Measurements from ENCODE around the gene TRPT1. TPM values are rescaled to one million over a fixed set of nuclear protein-coding genes. Genes with fewer than 3 reads are reported as not detected.
A peak's percentile ranks its signal among the peaks of the same experiment; 100 is the strongest.

Gene TRPT1
- total RNA-seq, 1 donor from 2014 or later = 47.4 TPM

DNA sequence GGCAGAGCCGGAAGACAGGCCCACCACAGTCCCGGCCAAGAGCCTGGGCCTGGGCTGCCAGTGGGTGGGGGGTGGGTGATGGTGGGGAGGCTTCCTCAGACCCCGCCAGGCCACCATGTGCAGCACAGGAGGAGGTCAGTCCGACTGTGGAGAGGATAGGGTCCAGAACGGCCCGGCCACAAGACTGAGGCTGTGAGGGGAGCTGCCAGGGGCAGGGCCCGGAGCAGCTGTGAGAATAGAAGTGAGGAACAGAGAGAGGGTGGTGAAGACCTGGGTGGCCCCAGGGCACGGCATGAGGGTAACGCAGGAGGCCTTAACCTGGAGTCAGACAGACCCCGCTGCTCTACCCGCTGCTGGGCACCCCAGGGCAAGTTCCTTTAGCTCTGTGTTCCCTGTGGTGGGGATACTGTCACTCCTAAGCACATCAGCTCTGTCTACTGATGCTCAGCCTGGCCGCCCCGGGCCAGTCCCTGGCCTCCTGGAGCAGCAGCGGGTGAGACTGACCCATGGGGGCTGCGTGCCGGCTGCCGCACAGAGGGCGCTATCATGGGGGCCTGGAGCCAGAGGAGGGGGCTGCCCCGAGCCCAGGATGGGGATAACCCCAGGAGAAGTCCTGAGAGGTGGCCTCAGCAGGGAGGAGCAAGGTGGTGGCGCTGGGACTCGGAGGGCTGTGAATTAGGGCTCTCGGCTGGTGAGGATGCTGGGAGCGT is 17.7 kb downstream of the TRPT1 start:
- no peak for DNase-seq (ENCODE audit: low spot score)

DNA sequence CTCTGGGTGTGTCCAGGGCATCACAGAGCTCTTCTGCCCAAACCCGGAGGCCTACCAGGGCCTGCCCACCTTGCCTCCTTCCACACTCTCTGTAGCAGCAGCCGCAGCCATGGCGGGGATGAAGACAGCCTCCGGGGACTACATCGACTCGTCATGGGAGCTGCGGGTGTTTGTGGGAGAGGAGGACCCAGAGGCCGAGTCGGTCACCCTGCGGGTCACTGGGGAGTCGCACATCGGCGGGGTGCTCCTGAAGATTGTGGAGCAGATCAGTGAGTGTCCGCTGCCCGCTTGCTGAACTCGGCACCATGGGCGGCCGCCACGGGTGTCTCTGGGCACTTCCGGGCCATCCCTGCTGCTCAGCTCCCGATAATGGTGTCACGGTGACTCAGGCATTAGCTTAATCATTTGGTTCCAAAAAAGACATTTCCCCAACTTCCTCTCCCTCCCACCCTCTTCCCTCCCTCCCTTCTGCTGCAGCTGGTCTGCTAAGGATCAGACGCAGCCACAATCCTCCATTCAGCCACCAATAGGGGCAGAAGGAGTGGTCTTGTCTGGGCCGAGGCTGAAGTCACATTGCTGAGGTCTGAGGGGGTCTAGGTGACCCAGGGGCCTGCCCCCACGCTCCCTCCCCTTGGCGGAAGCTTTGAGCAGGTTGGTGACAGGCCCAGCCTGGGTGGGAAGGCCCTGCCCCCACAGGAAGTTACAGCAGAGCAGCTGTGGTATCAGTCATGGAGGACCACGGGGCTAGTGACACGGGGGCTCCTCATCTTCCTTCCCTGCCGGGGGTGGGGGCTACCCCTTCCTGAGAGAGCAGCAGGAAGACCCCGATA is 18.5 kb downstream of the TRPT1 start:
- peak; percentile 54 for DNase-seq (ENCODE audit: low spot score)

DNA sequence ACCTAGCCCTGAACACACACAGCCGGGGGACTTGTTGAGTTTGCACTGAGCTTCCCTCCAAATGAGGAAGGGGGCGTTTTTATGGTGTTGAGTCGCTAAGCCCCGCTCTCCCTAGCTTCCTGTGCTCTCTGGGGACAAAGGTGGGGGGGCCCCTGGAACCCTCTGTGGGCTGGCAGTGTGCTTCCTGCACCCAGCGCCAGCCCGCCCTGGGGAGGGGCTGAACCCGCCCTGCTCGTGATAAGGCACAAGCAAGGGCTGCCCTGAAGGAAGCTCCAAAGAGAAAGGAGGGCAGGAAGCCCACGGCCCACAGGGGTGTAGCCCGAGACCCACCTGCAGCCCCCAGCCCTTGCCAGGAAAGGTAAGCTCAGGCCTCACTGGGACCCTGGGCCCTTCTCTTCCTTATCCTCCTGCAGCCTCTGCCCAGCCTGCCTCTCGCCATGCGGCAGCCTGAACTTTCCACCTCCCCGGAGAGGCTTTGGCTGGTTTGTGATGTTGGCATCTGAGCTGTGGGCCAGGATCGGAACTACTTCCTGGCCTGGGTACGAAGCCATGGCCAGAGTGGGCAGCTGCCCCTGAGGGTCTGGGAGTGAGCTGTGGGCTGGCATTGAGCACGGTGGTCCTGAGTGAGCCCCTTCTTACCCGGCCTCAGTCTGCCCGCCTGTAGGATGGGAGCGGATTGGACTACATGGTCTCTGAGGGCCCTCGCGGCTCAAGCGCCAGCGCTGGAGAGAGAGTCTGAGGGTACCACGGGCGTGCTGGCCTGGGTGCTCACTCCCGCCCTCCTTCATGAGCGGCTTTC is 19.3 kb downstream of the TRPT1 start, which contains the start of gene FERMT3:
TSS of gene FERMT3 (plus strand) at position 265 of the 799 bp plus-strand sequence. CDS start 644 bp downstream, outside the sequence.
- peak; percentile 59 for DNase-seq (ENCODE audit: low spot score)

DNA sequence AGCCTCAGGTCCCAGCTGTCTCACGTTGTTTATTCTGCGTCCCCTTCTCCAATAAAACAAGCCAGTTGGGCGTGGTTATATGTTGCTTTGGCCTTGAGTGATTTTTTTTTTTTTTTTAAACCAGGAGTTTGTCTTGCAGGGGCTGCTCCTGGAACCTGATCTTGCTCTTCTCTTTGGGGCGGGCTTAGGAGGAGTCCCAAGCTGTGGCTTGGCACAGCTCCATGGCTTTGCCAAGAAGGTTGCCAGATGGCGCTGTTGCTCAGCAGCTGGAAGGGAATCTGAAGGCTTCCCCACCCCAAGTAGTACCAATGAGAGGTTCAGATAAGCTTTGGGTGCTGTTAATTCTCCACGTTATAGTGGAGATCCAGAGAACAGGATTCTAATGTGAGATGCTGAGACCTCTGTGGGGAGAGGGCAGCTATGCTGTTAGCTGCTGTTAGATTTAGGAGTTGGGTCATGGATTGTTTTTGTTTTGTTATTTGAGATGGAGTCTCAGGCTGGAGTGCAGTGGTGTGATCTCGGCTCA is 21.5 kb downstream of the TRPT1 start:
- peak; percentile 92 for DNase-seq (ENCODE audit: low spot score)

DNA sequence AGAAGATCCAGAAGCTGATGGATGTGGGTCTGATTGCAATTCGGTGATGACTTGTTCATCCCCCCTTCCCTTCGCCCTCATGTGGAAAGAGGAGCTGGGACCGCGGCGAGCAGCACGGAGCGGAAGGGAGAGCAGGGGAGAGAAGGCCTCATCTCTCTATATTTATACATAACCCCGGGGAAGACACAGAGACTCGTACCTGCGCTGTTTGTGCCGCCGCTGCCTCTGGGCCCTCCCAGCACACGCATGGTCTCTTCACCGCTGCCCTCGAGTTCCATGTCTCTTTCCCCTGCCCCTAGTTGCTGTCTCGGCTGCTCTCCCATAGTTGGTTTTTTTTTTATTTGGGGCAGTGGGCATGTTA is 21.9 kb downstream of the TRPT1 start:
- no peak for DNase-seq (ENCODE audit: low spot score)

DNA sequence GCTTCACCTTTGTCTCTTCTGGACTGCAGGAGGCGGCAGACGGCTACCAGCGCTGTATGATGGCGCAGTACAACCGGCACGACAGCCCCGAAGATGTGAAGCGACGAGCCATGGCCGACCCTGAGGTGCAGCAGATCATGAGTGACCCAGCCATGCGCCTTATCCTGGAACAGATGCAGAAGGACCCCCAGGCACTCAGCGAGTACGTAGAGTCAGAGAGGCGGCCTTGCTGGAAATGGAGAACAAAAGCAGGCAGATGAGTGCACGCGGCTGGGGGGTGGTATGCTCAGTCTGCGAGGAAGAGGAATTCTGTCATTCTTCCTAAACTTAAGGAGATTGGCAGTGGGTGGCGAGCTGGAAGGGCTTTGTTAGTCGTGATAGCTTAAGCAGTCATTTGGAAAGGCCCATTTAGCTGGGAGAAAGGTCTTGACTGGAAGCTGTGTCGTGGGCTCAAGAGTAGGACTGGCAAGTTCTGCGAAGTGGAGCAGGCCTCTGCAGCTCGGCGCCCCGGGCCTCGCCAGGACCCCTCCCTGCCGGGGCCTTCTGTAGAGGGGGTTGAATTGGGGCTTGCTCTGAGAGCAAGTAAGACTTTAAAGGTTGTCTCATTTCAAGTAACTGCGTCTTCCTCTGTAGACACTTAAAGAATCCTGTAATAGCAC is 22.4 kb downstream of the TRPT1 start:
- no peak for DNase-seq (ENCODE audit: low spot score)

DNA sequence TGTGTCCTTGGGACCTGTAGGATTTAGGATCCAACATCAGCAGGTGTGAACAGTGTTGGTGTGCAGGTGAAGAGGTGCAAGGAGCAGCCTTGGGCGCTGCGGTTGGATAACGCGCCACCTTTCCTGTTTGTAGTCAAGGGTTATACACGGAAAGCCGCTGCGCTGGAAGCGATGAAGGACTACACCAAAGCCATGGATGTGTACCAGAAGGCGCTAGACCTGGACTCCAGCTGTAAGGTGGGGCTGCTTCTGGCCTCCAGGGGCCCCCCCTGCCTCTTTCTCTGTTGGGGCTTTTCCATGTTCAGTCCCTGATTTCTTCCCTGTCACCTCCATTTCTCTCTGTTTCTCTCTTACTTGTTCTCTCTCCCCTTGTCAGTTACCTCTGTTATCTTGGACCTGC is 23.0 kb downstream of the TRPT1 start:
- DNase-seq (ENCODE audit: low spot score) = no peak

DNA sequence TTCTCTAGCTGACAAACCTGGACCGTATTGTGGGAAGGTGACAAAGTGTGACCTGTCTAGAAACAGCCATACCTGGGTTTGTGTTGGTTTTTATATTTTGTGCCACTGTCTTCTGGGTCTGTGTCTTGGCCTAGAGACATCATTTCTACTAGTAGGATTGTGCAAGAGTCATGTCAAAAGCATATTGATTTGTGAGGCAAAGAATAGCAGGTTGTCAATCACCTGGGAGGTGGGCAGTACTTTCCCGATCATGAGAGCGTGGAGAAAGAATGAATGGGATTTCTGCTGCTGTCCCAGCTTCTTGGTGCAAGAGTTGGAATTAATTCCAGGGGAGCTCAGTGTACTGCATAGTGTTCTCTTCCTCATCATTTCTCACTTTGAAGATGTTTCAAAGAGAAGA is 24.4 kb downstream of the TRPT1 start:
- DNase-seq (ENCODE audit: low spot score) = no peak

DNA sequence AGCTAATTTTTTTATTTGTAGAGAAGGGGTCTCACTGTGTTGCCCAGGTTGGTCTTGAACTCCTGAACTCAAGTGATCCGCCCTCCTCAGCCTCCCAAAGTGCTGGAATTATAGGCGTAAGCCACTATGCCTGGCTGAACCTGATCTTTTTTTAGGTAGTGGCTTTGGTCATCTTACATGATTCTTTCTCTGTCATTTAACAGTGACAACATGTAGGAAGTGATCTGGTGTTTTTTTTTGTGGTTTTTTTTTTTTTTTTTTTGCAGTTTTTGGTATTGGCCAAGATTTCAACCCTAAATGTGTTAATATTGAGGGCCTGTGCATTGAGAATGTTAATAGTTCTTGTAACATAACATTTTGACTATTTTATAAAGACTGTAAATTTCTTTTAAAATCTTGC is 27.5 kb downstream of the TRPT1 start:
- DNase-seq (ENCODE audit: low spot score) = no peak

DNA sequence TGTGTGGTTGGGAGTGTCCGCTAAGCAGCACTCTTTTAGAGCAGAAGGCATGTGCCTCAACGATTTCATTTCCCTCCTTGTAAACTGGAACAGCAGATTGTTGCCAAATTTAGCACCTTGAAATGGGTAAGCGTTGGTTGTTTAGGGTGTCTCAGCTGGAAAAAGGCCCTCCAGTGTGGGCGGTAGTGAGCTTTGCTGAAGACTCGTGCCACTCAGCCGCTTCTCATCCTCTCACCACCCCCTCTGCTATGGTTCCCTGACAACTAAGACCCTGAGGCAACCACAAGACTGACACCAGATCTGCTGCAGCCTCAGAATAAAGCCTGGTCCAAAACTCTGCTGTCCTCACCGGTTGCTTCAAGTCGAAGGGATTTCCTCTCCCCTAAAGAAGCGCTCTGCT is 29.4 kb downstream of the TRPT1 start:
- no peak for DNase-seq (ENCODE audit: low spot score)

DNA sequence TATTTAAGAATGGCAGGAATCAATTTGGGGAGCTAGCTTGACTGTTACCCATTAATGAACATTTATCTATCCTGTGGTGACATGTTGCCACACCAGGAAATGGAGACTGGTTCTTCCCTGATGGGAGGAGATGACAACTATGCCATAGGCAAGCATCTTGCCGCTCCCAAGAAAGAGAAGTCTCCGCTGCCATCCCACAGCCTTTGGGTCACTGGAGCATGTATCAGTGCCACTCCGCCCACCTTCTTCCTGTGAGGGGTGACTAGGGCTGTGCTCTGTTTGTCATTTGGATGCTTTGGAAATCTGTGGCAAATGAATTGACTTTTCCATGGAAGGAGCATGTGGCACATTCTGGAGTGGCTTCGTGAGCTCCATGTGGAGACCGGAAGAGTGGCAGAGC is 33.6 kb downstream of the TRPT1 start:
- no peak for DNase-seq (ENCODE audit: low spot score)

DNA sequence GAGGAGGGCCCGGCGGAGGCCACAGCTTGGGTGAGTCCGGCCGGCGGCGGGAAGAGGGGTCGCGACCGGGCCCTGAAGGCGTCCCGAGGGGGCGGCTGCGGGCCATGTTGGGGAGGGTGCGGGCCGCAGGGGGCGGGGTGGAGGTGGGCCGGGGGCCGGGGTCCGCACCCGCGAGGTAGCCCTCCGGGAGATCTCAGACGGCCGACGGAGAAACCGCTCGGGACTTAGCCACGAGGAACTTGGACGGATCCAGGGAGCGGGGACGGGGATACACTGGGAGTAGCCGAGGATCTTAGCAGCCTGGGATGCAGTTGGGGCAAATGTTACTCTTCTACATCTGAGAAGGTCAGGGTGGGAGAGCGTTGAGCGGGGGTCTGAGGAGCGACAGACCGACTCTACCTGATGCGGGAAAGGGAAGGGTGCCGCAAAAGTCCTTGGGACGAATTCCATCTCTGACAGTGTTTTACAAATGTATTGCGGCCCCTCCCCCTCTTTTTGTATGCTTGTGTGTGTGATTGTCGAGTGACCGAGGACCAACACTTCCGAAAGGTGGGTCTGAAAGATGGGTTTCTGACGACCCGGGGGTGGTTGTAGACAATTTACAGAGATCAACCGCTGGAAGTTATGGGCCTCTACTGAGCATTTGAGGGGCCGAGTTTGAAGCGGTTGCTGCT is 39.4 kb downstream of the TRPT1 start:
- DNase-seq (ENCODE audit: low spot score) = no peak

DNA sequence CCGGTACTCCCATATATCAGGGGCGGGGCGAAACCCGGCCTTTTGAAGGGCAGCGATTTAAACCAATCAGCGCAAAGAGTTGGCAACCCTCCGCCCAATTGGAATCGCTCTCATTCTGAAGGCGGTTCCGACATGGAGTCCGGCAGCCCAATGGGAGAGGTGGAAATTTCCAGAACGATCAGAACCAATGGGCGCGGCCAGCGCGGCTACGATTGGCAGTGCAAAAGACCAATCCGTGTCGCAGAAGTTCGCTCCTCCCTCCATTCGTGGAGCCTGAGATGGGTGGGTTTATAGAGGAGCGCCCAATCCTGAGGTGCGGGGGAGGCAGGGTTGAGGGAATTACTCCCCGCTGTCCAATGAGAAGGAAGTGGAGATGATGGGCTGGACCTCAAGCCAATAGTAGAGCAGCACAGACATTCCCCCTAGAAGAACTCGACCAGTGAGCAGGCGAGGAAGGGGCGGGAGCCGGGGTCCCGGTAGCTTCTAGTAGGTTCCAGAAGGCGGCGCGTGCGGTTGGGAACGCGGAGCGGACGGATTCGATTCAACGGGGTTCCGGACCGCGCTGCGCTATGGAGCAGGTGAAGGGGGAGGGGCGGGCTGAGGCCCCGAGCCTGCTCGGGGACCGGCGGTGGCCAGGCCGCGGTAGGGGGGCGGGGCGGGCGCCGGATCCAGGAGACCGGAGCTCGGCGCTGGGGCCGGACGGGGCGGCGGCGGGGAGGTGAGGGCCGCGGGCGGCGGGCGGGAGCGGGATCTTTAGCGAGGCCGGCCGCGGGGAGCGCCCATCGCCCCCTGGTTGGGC is 40.1 kb downstream of the TRPT1 start, which contains the start of gene STIP1:
TSS of gene STIP1 (plus strand) at position 479 of the 799 bp plus-strand sequence. CDS start at position 570, 91 bp downstream.
- DNase-seq (ENCODE audit: low spot score) = peak; percentile 100

DNA sequence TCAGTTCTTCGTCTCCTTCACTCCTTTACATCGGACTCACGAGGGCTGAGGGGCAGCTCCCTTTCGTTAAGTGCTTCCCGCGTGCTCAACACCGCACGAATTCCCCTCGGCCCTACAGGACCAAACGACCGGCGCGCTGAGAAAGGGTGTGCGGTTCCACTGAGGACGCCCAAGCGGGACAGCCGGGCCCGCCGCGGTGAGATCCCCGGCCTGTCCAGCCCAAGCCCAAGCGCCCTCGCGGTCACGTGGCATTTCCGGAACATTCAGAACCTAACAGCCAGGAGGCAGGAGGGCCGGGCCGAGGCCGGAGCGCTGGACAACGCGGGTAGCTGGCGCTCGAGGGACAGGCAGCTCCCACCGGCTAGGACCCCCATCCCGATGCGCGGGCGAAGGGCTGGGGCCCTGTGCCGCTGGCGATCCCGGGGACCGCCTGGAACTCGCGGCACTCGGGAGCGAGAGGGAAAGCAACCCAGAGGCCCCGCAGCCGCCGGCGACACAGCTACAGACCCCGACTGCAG is 40.8 kb downstream of the TRPT1 start:
- peak; percentile 88 for DNase-seq (ENCODE audit: low spot score)

DNA sequence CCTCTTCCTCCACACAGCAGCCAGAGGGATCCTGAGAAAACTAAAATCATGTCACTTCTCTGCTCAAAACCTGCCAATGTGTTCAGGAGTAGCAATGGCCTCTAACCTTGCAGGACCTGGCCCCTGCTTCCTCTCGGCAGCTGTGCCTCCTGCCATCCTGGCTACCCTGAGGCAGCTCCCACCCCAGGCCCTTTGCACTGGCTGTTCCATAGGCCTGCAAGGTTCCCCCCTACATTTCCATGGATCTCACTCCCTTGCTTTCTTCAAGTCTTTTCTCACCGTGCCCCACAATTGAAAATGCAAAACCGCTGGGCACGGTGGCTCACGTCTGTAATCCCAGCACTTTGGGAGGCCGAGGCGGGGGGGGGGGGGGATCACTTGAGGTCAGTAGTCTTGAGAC is 42.1 kb downstream of the TRPT1 start:
- no peak for DNase-seq (ENCODE audit: low spot score)

DNA sequence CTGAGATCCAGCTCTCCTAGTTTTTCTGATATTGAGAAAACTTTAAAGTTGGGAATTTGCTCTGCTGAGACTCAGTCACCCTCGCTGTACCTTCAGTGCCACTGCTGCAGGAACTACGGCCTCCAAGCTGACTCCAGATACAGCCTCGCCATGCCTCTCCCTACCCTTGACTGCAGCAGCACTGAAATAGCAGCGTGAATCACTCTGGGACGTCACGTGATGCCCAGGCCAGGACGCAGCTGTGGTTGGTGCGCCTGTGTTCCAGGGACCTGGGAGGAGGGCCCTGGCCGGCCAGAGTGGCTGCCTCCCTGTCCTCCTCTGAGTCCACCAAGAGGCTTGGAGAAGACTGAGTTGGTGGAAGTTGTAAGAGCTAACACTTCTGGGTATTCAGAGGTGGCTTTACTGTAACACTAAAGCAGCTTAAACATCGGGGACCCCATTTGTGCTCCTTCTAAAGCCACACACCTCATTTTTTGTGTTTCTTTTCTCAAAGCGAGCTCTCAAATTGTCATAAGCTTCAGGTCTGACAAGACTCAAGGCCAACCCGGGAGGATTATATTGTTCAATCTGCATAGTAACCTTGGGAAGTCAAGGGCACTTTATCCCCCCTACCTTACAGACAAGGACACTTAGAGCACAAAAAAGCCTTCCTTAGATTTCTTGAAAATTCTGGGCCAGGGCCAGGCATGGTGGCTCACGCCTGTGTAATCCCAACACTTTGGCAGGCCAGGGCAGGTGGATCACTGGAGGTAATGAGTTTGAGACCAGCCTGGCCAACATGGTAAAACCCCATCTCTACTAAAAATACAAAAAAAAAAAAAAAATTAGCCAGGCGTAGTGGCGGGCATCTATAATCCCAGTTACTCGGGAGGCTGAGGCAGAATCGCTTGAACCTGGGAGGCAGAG is 44.2 kb downstream of the TRPT1 start:
- peak; percentile 94 for DNase-seq (ENCODE audit: low spot score)

DNA sequence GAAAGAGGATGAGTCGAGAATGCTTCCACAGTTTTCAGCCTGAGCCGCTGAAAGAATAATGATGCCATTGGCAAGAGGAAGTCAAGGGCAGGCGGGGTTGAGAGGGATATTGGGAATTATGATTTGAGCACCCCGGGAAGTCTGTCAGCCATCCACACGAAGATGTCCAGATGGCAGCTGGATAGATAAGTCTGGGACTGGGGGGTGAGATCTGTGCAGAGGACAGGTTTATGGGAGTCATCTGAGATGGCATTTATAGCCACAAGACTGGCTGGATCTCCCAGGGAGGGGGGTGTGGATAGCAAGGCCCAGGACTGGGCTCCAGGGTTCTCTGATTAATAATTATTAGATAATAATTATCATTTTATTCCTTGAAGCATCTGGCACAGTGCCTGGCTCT is 45.1 kb downstream of the TRPT1 start:
- no peak for DNase-seq (ENCODE audit: low spot score)

DNA sequence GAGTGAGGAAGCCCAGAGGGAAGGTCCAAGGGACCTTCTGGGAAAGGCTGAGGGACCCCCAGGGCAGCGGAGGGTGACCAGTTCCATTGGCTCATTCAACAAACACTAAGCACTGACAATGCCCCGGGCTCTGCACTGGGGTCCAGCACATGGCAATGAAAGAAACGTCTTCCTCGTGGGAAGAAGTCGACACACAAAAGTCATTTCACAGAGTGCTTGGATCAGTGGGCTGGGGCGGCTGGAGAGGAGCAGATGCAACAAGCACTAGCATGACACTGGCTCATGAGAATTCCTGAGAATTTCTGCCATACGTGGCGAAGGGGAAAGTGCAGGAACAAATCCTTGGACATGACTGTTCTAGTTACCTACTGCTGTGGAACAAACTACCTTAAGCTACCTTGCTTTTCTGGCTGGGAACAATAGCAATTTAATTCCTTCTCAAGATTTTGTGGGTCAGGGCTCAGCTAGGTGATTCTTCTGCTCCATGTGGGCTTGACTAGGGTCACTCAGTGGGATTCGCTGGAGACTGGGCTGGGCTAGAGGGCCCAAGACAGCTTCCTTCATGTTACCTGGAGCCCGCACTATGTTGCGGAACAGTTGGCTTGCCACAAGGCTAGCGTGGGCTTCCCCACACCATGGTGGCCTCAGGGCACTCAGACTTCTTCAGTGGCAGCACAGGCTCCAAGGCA is 46.9 kb downstream of the TRPT1 start:
- no peak for DNase-seq (ENCODE audit: low spot score)
